ENCODE measurements around the gene RPS6KA1. TPM values are rescaled to one million over a fixed set of nuclear protein-coding genes. Genes with fewer than 3 reads are reported as not detected.

RPS6KA1 gene
- total and polyA plus RNA-seq, 10 of the 15 experiments (the other 5 are each of a cell fraction or from before 2014, with no cell fraction given), result 5.0 to 136 (median 91.5) TPM

DNA sequence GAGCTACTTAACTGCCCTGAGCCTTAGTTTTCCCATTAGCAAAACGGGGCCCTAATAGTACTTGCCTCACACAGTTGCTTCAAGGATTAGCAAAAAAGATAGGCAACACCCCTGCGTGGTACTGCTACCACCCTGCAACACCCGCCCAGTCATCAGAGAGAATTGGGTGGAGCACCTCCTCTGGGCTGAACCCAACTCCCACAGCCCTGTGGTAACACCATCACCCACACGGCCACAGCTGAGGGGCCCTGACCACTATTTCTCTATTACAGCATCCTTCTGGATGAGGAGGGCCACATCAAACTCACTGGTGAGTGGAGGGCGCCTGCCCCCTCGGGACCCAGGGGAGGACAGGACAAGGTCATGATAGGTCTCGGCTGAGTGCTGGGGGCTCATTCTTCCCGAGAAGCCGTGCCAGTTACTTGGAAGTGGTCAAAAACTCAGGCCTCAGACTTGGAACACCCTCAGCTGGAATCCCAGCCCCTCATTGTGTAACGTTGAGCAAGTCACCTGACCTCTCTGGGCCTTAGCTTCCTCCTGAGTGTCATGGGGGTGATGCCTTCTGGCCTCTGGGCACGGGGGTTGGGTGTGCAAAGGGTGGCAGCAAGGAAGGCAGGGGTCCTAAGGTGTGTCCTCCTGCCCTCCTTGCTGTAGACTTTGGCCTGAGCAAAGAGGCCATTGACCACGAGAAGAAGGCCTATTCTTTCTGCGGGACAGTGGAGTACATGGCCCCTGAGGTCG, 24.6 kb downstream of the RPS6KA1 start:
- Histone ChIP-seq H3K27ac (ENCODE audit: control insufficient read depth, insufficient read depth) (no peak overlapping the region), H3K9ac (ENCODE audit: control insufficient read depth, insufficient read depth, low read length) (no peak overlapping the region), H2AFZ (ENCODE audit: control insufficient read depth, low read depth, low read length) (no peak overlapping the region), H3K79me2 (ENCODE audit: control insufficient read depth, insufficient read depth, low read length) (no peaks in the 10 kb centered on the region), H3K27me3 (replicated peaks in 1 of 2; ENCODE audit: control insufficient read depth in 2 of 2, insufficient read depth in 2 of 2, low read length in 1 of 2) (no peaks in the 10 kb centered on the region), H3K4me1 (ENCODE audit: control insufficient read depth, insufficient read depth, low read length) (no peaks in the 10 kb centered on the region), H3K4me2 (ENCODE audit: control insufficient read depth, insufficient read depth) (no peak overlapping the region), H3K9me3 (replicated peaks; ENCODE audit: control insufficient read depth, insufficient read depth, low read length) (no peaks in the 10 kb centered on the region), H3K4me3 (no peak overlapping the region), H4K20me1 (ENCODE audit: control insufficient read depth, insufficient read depth) (no peaks in the 10 kb centered on the region), H3K36me3 (ENCODE audit: control insufficient read depth in 2 of 2, insufficient read depth in 2 of 2, low read length in 1 of 2) (peaks cover 37 to 41% of the 10 kb centered on the region in 2 experiments)
- DNase-seq (ENCODE audit: low read depth, low spot score), result no peak
- 68% methylated on average over 14 of the region's 14 CpGs for WGBS (ENCODE audit: insufficient coverage, insufficient replicate concordance, low lambda C conversion rate, missing lambda C conversion rate)
- FAIRE-seq, result no peak
- ATAC-seq, result no peak
- no TSS peak for BruUV-seq (replicated peaks)
- ChIA-PET RAD21 (ENCODE audit: unreplicated experiment) (no interaction called here), POLR2A (no interaction called here), SMC1A (ENCODE audit: uncharacterized antibody, unreplicated experiment) (interaction anchor here (1.5 kb wide), 1 partner anchor 10 kb away, joined by 3 read pairs; no protein-coding TSS in a partner anchor), CTCF (interaction anchor here (0.6 to 2.1 kb wide), 2 partner anchors 16 to 56 kb away, joined by 3 to 8 read pairs; no protein-coding TSS in a partner anchor)
- intact Hi-C loops (cut with micrococcal nuclease; ENCODE audit: unreplicated experiment), result no loop called here
- in situ Hi-C loops (cut with MboI), result no loop called here
- TF ChIP-seq NR2C2 (IDR thresholded peaks at IDR 0.05; ENCODE audit: borderline replicate concordance, control insufficient read depth, insufficient read length, low read depth) (no peak), NR2C1 (IDR thresholded peaks at IDR 0.05) (no peak), RUNX3 (IDR thresholded peaks at IDR 0.05; ENCODE audit: low read length) (0 out of 2 replicates have a peak, but pooled peaks have one; percentile 7), IKZF1 (conservative IDR thresholded peaks at IDR 0.05) (no peak)
- TF ChIP-seq, protein P1, sequence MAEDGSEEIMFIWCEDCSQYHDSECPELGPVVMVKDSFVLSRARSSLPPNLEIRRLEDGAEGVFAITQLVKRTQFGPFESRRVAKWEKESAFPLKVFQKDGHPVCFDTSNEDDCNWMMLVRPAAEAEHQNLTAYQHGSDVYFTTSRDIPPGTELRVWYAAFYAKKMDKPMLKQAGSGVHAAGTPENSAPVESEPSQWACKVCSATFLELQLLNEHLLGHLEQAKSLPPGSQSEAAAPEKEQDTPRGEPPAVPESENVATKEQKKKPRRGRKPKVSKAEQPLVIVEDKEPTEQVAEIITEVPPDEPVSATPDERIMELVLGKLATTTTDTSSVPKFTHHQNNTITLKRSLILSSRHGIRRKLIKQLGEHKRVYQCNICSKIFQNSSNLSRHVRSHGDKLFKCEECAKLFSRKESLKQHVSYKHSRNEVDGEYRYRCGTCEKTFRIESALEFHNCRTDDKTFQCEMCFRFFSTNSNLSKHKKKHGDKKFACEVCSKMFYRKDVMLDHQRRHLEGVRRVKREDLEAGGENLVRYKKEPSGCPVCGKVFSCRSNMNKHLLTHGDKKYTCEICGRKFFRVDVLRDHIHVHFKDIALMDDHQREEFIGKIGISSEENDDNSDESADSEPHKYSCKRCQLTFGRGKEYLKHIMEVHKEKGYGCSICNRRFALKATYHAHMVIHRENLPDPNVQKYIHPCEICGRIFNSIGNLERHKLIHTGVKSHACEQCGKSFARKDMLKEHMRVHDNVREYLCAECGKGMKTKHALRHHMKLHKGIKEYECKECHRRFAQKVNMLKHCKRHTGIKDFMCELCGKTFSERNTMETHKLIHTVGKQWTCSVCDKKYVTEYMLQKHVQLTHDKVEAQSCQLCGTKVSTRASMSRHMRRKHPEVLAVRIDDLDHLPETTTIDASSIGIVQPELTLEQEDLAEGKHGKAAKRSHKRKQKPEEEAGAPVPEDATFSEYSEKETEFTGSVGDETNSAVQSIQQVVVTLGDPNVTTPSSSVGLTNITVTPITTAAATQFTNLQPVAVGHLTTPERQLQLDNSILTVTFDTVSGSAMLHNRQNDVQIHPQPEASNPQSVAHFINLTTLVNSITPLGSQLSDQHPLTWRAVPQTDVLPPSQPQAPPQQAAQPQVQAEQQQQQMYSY (CRISPR knock-in tag; IDR thresholded peaks at IDR 0.05), result no peak
